ENCODE results near the gene RPS21. TPM values are rescaled to one million over a fixed set of nuclear protein-coding genes. Genes with fewer than 3 reads are reported as not detected.

The RPS21 gene
- 1,000 to 10,000 TPM; 1,751 to 1,764 TPM for total RNA-seq

- Mint-ChIP-seq H3K27me3 (no peaks in the 10 kb centered on the region), H3K9me3 (peaks cover 4% of the 10 kb centered on the region), H3K27ac (peak within 1 kb of the TSS; percentile 88), H3K4me3 (peak within 1 kb of the TSS; percentile 93), H3K36me3 (ENCODE audit: low read depth) (peaks cover 56% of the 10 kb centered on the region), H3K4me1 (peaks cover 57% of the 10 kb centered on the region)
- ChIA-PET CTCF (interaction anchor here (0.5 to 1.6 kb wide), 5 partner anchors 23 to 230 kb away, joined by 3 to 7 read pairs (median 4); partner anchors contain the start of gene ADRM1), POLR2A (interaction anchor here (0.6 to 2.2 kb wide), 14 partner anchors 14 to 540 kb away, joined by 3 to 13 read pairs (median 3); partner anchors contain the start of genes ADRM1, CABLES2, MRGBP and TAF4)
- peak; percentile 94 for DNase-seq
These were observed at the start of gene RPS21 for GRCh38 chr20:62386383-62387218. Gene RPS21, plus strand, starts transcription at chr20:62387103. Its CDS starts 236 bp downstream, at chr20:62387339.

GRCh38 chr20:62337558-62338293, 49.2 kb upstream of the RPS21 start:
- no peak overlapping the region for H3K4me3 Mint-ChIP-seq
- peaks cover 7% of the 10 kb centered on the region for H3K27me3 Mint-ChIP-seq
- H3K36me3 Mint-ChIP-seq (ENCODE audit: low read depth) = no peaks in the 10 kb centered on the region
- no peaks in the 10 kb centered on the region for H3K4me1 Mint-ChIP-seq
- H3K27ac Mint-ChIP-seq = no peak overlapping the region
- no peaks in the 10 kb centered on the region for H3K9me3 Mint-ChIP-seq
- ChIA-PET POLR2A (no interaction called here), CTCF (no interaction called here)
- no peak for DNase-seq

- H3K36me3 Mint-ChIP-seq (ENCODE audit: low read depth) = no peaks in the 10 kb centered on the region
- H3K9me3 Mint-ChIP-seq = no peaks in the 10 kb centered on the region
- H3K27me3 Mint-ChIP-seq = peaks cover 7% of the 10 kb centered on the region
- POLR2A ChIA-PET = no interaction called here
- CTCF ChIA-PET = no interaction called here
- no peak overlapping the region for H3K4me3 Mint-ChIP-seq
- no peaks in the 10 kb centered on the region for H3K4me1 Mint-ChIP-seq
- no peak for DNase-seq
- no peak overlapping the region for H3K27ac Mint-ChIP-seq
These were observed 48.6 kb upstream of the RPS21 start for GRCh38 chr20:62338294-62338620.

- no peaks in the 10 kb centered on the region for H3K36me3 Mint-ChIP-seq (ENCODE audit: low read depth)
- H3K4me1 Mint-ChIP-seq = no peaks in the 10 kb centered on the region
- ChIA-PET CTCF (interaction anchor here (0.7 kb wide), 1 partner anchor 1141 kb away, joined by 6 read pairs; no protein-coding TSS in a partner anchor), POLR2A (no interaction called here)
- DNase-seq = no peak
- peaks cover 7% of the 10 kb centered on the region for H3K27me3 Mint-ChIP-seq
- H3K9me3 Mint-ChIP-seq = no peaks in the 10 kb centered on the region
- no peak overlapping the region for H3K27ac Mint-ChIP-seq
- no peak overlapping the region for H3K4me3 Mint-ChIP-seq
These were observed 47.2 kb upstream of the RPS21 start for GRCh38 chr20:62339647-62340062.

GRCh38 chr20:62342910-62343309, 44.0 kb upstream of the RPS21 start:
- ChIA-PET CTCF (no interaction called here), POLR2A (no interaction called here)
- Mint-ChIP-seq H3K9me3 (peaks cover 2% of the 10 kb centered on the region), H3K27ac (no peak overlapping the region), H3K4me3 (no peak overlapping the region), H3K4me1 (no peaks in the 10 kb centered on the region), H3K27me3 (peaks cover 7% of the 10 kb centered on the region), H3K36me3 (ENCODE audit: low read depth) (no peaks in the 10 kb centered on the region)
- DNase-seq = no peak

GRCh38 chr20:62344092-62344491, 42.8 kb upstream of the RPS21 start:
- H3K9me3 Mint-ChIP-seq = peaks cover 8% of the 10 kb centered on the region
- CTCF ChIA-PET = no interaction called here
- H3K27me3 Mint-ChIP-seq = peaks cover 7% of the 10 kb centered on the region
- no peak overlapping the region for H3K4me3 Mint-ChIP-seq
- H3K27ac Mint-ChIP-seq = no peak overlapping the region
- H3K4me1 Mint-ChIP-seq = no peaks in the 10 kb centered on the region
- no peaks in the 10 kb centered on the region for H3K36me3 Mint-ChIP-seq (ENCODE audit: low read depth)
- POLR2A ChIA-PET = no interaction called here
- DNase-seq = no peak

GRCh38 chr20:62344782-62345181, 42.1 kb upstream of the RPS21 start:
- POLR2A ChIA-PET = no interaction called here
- no peak overlapping the region for H3K4me3 Mint-ChIP-seq

GRCh38 chr20:62345681-62346370, 41.1 kb upstream of the RPS21 start:
- peaks cover 11% of the 10 kb centered on the region for H3K9me3 Mint-ChIP-seq
- H3K4me3 Mint-ChIP-seq = no peak overlapping the region
- H3K36me3 Mint-ChIP-seq (ENCODE audit: low read depth) = no peaks in the 10 kb centered on the region
- no peak overlapping the region for H3K27ac Mint-ChIP-seq
- ChIA-PET CTCF (no interaction called here), POLR2A (no interaction called here)
- H3K27me3 Mint-ChIP-seq = no peaks in the 10 kb centered on the region
- no peaks in the 10 kb centered on the region for H3K4me1 Mint-ChIP-seq
- DNase-seq = no peak

More at GRCh38 chr20:62344782-62345181, 42.1 kb upstream of the RPS21 start:
- DNase-seq = no peak
- Mint-ChIP-seq H3K27me3 (peaks cover 3% of the 10 kb centered on the region), H3K36me3 (ENCODE audit: low read depth) (no peaks in the 10 kb centered on the region), H3K27ac (no peak overlapping the region), H3K4me1 (no peaks in the 10 kb centered on the region), H3K9me3 (peaks cover 11% of the 10 kb centered on the region)
- CTCF ChIA-PET = no interaction called here

GRCh38 chr20:62346398-62347150, 40.3 kb upstream of the RPS21 start:
- H3K27me3 Mint-ChIP-seq = no peaks in the 10 kb centered on the region
- no peak for DNase-seq
- CTCF ChIA-PET = no interaction called here
- no peaks in the 10 kb centered on the region for H3K36me3 Mint-ChIP-seq (ENCODE audit: low read depth)
- POLR2A ChIA-PET = no interaction called here
- no peak overlapping the region for H3K27ac Mint-ChIP-seq
- H3K9me3 Mint-ChIP-seq = peaks cover 11% of the 10 kb centered on the region
- H3K4me1 Mint-ChIP-seq = no peaks in the 10 kb centered on the region
- H3K4me3 Mint-ChIP-seq = no peak overlapping the region

GRCh38 chr20:62347151-62347404, 39.8 kb upstream of the RPS21 start:
- no peaks in the 10 kb centered on the region for H3K4me1 Mint-ChIP-seq
- ChIA-PET CTCF (no interaction called here), POLR2A (no interaction called here)
- H3K9me3 Mint-ChIP-seq = peaks cover 11% of the 10 kb centered on the region
- H3K4me3 Mint-ChIP-seq = no peak overlapping the region
- H3K27ac Mint-ChIP-seq = no peak overlapping the region
- H3K27me3 Mint-ChIP-seq = no peaks in the 10 kb centered on the region
- no peaks in the 10 kb centered on the region for H3K36me3 Mint-ChIP-seq (ENCODE audit: low read depth)
- DNase-seq = no peak

GRCh38 chr20:62347445-62347844, 39.5 kb upstream of the RPS21 start:
- Mint-ChIP-seq H3K9me3 (peaks cover 11% of the 10 kb centered on the region), H3K27me3 (no peaks in the 10 kb centered on the region), H3K4me1 (no peaks in the 10 kb centered on the region), H3K36me3 (ENCODE audit: low read depth) (no peaks in the 10 kb centered on the region), H3K4me3 (no peak overlapping the region), H3K27ac (no peak overlapping the region)
- DNase-seq = no peak
- ChIA-PET CTCF (no interaction called here), POLR2A (no interaction called here)

- CTCF ChIA-PET = interaction anchor here (0.9 kb wide), 1 partner anchor 34 kb away, joined by 5 read pairs; no protein-coding TSS in a partner anchor
These were observed 38.3 kb upstream of the RPS21 start for GRCh38 chr20:62348604-62349003.

More at GRCh38 chr20:62348604-62349003, 38.3 kb upstream of the RPS21 start:
- Mint-ChIP-seq H3K27me3 (no peaks in the 10 kb centered on the region), H3K4me3 (no peak overlapping the region), H3K9me3 (peaks cover 11% of the 10 kb centered on the region), H3K4me1 (no peaks in the 10 kb centered on the region), H3K27ac (no peak overlapping the region), H3K36me3 (ENCODE audit: low read depth) (no peaks in the 10 kb centered on the region)
- POLR2A ChIA-PET = no interaction called here
- no peak for DNase-seq
